Nephron progenitor cell (in vitro differentiated cells): Measurements from ENCODE around the gene TNF.

Source experiments
- DNase-seq: peaks from one replicate; pipeline ENCODE4 v3.0.0; 2021
- H3K27ac Mint-ChIP-seq: 2 replicates; pipeline ENCODE4 v1.8.0; 2021; ENCODE audit warnings: mild to moderate bottlenecking, moderate library complexity, mixed read lengths
- H3K27me3 Mint-ChIP-seq: 2 replicates; pipeline ENCODE4 v1.8.0; 2021; ENCODE audit warnings: mild to moderate bottlenecking, low read depth, mixed read lengths; ENCODE audit not compliant: poor library complexity
- H3K36me3 Mint-ChIP-seq: 2 replicates; pipeline ENCODE4 v1.8.0; 2021; ENCODE audit warnings: low read depth, mixed read lengths
- H3K4me1 Mint-ChIP-seq: 2 replicates; pipeline ENCODE4 v1.8.0; 2021; ENCODE audit warnings: mixed read lengths
- H3K4me3 Mint-ChIP-seq: 2 replicates; pipeline ENCODE4 v1.8.0; 2021; ENCODE audit warnings: mild to moderate bottlenecking, moderate library complexity, mixed read lengths
- H3K9me3 Mint-ChIP-seq: 2 replicates; pipeline ENCODE4 v1.8.0; 2021; ENCODE audit warnings: mild to moderate bottlenecking, moderate library complexity, mixed read lengths
- CTCF ChIP-seq: fragments of 200-600 bp; sonication (generic); IDR thresholded peaks from 2 replicates; pipeline ENCODE4 v1.5.0; 2021; ENCODE audit warnings: antibody characterized with exemption

The TNF gene

DNA sequence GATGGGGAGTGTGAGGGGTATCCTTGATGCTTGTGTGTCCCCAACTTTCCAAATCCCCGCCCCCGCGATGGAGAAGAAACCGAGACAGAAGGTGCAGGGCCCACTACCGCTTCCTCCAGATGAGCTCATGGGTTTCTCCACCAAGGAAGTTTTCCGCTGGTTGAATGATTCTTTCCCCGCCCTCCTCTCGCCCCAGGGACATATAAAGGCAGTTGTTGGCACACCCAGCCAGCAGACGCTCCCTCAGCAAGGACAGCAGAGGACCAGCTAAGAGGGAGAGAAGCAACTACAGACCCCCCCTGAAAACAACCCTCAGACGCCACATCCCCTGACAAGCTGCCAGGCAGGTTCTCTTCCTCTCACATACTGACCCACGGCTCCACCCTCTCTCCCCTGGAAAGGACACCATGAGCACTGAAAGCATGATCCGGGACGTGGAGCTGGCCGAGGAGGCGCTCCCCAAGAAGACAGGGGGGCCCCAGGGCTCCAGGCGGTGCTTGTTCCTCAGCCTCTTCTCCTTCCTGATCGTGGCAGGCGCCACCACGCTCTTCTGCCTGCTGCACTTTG, at the start of gene TNF:
Gene TNF, plus strand, starts transcription at position 231 of the 567 bp plus-strand sequence. Its CDS starts 177 bp downstream, at position 408.
- H3K36me3 Mint-ChIP-seq = no peaks in the 10 kb centered on the region
- peaks cover 39% of the 10 kb centered on the region for H3K4me1 Mint-ChIP-seq
- peaks cover 45% of the 10 kb centered on the region for H3K27me3 Mint-ChIP-seq
- no peak within 1 kb of the TSS for H3K4me3 Mint-ChIP-seq
- DNase-seq = no peak
- H3K9me3 Mint-ChIP-seq = no peaks in the 10 kb centered on the region
- no peak for TF ChIP-seq CTCF
- H3K27ac Mint-ChIP-seq = no peak within 1 kb of the TSS

DNA sequence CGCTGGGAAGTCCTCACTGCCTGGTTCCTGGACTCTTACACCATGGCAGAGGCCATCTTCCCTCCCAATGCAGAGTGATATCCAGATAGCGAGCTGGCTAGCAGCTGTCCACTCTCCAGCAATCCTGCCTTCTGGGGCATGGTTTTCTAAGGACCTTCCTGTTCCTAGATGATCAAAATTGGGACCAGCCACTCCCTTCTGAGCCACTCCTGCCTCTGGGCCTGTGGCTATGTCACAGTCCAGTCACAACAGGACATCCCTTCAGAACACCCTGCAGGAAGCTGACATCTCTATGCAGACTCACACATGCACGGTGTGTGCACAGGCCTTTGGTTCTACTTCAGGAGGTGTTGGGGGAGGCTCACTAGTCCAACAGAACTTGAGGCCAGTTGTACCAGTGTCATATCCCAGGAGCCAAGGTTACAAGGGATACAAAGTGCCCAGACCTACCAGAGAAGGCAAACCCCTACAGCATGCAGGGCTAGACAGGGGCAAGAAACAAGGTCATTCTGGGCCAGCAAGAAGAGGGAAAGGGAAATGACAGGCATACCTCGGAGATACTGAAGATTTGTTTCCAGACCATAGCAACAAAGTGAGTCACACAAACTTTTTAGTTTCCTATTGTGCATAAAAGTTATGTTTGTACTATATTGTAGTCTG, 49.3 kb upstream of the TNF start:
- DNase-seq = no peak
- H3K27me3 Mint-ChIP-seq = peaks cover 10% of the 10 kb centered on the region
- H3K9me3 Mint-ChIP-seq = no peaks in the 10 kb centered on the region
- H3K4me1 Mint-ChIP-seq = peaks cover 25% of the 10 kb centered on the region
- H3K36me3 Mint-ChIP-seq = peaks cover 15% of the 10 kb centered on the region
- H3K27ac Mint-ChIP-seq = no peak overlapping the region
- no peak for TF ChIP-seq CTCF
- no peak overlapping the region for H3K4me3 Mint-ChIP-seq

DNA sequence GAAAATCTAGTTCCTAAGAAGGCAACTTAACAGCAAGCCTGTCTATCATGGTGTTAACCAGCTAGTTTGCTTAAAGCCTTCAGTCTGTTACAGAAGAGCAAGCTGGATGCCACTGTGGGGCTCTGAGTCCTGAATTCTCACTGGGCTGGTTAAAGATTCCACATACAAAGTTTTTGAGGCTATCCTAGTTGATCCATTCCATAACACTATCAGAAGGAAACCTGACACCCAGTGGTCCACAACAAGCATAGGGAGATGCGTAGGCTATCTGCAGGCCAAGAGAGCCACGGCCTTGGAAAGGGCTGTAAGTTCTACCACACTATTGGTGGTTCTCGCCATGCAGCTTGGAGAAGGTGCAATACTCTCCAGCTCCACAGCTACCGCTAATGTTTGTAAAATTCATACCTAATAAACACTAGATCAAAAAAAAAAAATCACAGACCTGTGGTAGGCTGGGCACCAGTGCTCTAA, 47.0 kb upstream of the TNF start:
- H3K27me3 Mint-ChIP-seq = peaks cover 2% of the 10 kb centered on the region
- peaks cover 36% of the 10 kb centered on the region for H3K36me3 Mint-ChIP-seq
- no peaks in the 10 kb centered on the region for H3K9me3 Mint-ChIP-seq
- no peak overlapping the region for H3K4me3 Mint-ChIP-seq
- no peak for TF ChIP-seq CTCF
- H3K4me1 Mint-ChIP-seq = peaks cover 30% of the 10 kb centered on the region
- H3K27ac Mint-ChIP-seq = peak overlapping the region; percentile 92
- no peak for DNase-seq

DNA sequence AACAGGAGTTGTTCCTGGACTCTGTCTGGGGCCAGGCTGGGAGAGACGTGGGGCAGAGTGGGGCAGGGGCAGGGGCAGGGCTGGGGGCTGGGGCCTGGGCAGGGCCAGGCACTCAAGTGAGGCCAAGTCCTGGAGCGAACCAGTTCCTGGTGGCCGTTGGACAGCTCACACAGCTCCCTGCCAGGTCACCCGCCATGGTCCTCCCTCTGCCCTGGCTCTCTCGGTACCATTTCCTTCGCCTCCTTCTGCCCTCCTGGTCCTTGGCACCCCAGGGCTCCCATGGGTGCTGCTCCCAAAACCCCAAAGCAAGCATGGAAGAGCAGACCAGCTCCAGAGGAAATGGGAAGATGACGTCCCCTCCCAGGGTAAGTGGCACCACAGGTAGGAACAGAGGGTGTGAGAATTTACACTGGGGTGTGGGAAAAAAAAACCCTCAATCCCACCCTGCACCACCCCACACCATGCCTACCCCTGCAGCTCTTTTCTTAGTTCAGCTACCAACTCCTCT, 46.5 kb upstream of the TNF start, which contains the start of gene MCCD1:
Gene MCCD1, plus strand, starts transcription at position 142 of the 508 bp plus-strand sequence. Its CDS starts 53 bp downstream, at position 195.
- DNase-seq = no peak
- H3K36me3 Mint-ChIP-seq = peaks cover 41% of the 10 kb centered on the region
- no peak for TF ChIP-seq CTCF
- no peak within 1 kb of the TSS for H3K4me3 Mint-ChIP-seq
- H3K4me1 Mint-ChIP-seq = peaks cover 31% of the 10 kb centered on the region
- H3K9me3 Mint-ChIP-seq = no peaks in the 10 kb centered on the region
- H3K27ac Mint-ChIP-seq = peak within 1 kb of the TSS; percentile 92
- H3K27me3 Mint-ChIP-seq = no peaks in the 10 kb centered on the region

GRCh38 chr6:31529329-31530150, 45.8 kb upstream of the TNF start:
- Mint-ChIP-seq H3K27ac (no peak overlapping the region), H3K36me3 (peaks cover 46% of the 10 kb centered on the region), H3K27me3 (no peaks in the 10 kb centered on the region), H3K4me1 (peaks cover 31% of the 10 kb centered on the region), H3K4me3 (no peak overlapping the region), H3K9me3 (no peaks in the 10 kb centered on the region)
- TF ChIP-seq CTCF = no peak
- DNase-seq = no peak
